OCI-LY7 (cell line): ENCODE data around the gene KIT. TPM values are rescaled to one million over a fixed set of nuclear protein-coding genes. Genes with fewer than 3 reads are reported as not detected.

Source experiments
- BruUV-seq: library from RNA; stranded (reverse); fragments of 400-500 nt; replicated peaks from 2 replicates; lab custom pipeline; 2021; lab: Mats Ljungman, UMichigan
- CTCF ChIA-PET: fragments of 300-600 bp; sonication (Branson Sonifier 250); formaldehyde crosslinking; loops from one replicate; lab custom pipeline; 2022; ENCODE audit warnings: antibody characterized with exemption; ENCODE audit not compliant: unreplicated experiment; lab: Charles Lee
- POLR2A ChIA-PET: fragments of 300-600 bp; sonication (Branson Sonifier 250); formaldehyde crosslinking; loops from one replicate; lab custom pipeline; 2022; ENCODE audit warnings: antibody characterized with exemption; lab: Charles Lee
- DNase-seq: peaks from one replicate; pipeline ENCODE4 v3.0.0-alpha.2; 2015; ENCODE audit warnings: low spot score
- H2AFZ ChIP-seq: fragments of 200-600 bp; sonication (generic), shearing (Covaris generic); 2 replicates; pipeline ENCODE4 v1.6.1; 2014; ENCODE audit warnings: mild to moderate bottlenecking, antibody characterized with exemption, low read length, moderate library complexity
- H3K27ac ChIP-seq: fragments of 200-600 bp; sonication (generic); 2 replicates; pipeline ENCODE4 v1.5.1; 2014; ENCODE audit warnings: mixed run types, low read depth, mild to moderate bottlenecking, moderate library complexity, low read length, inconsistent platforms; ENCODE audit not compliant: poor library complexity, severe bottlenecking
- H3K36me3 ChIP-seq: fragments of 200-600 bp; sonication (generic); 2 replicates; pipeline ENCODE4 v1.6.1; 2014; ENCODE audit warnings: mild to moderate bottlenecking, antibody characterized with exemption, low read length, moderate library complexity, mixed read lengths; ENCODE audit not compliant: insufficient read depth
- H3K4me1 ChIP-seq: fragments of 200-600 bp; sonication (generic); 2 replicates; pipeline ENCODE4 v1.5.1; 2014; ENCODE audit warnings: mild to moderate bottlenecking, low read length; ENCODE audit not compliant: insufficient read depth, poor library complexity, severe bottlenecking
- H3K4me2 ChIP-seq: fragments of 200-600 bp; sonication (generic); 2 replicates; pipeline ENCODE4 v1.6.1; 2014; ENCODE audit warnings: mild to moderate bottlenecking, low read length
- H3K4me3 ChIP-seq: fragments of 200-600 bp; sonication (generic); 2 replicates; pipeline ENCODE4 v1.5.1; 2014; ENCODE audit warnings: mild to moderate bottlenecking, low read depth, low read length; ENCODE audit not compliant: poor library complexity, severe bottlenecking
- H3K79me2 ChIP-seq: fragments of 200-600 bp; sonication (generic); 2 replicates; pipeline ENCODE4 v1.6.1; 2016; ENCODE audit warnings: low read depth, mild to moderate bottlenecking, low read length, moderate library complexity, mixed read lengths; ENCODE audit not compliant: insufficient read depth
- H3K9me2 ChIP-seq: fragments of 200-600 bp; sonication (generic); 2 replicates; pipeline ENCODE4 v1.6.1; 2016; ENCODE audit warnings: mild to moderate bottlenecking, low read length, mixed read lengths; ENCODE audit not compliant: insufficient read depth
- H3K9me3 ChIP-seq: fragments of 200-600 bp; sonication (generic); 2 replicates; pipeline ENCODE4 v1.6.1; 2014; ENCODE audit warnings: mild to moderate bottlenecking, mixed run types, low read length, mixed read lengths
- H4K20me1 ChIP-seq: fragments of 200-600 bp; sonication (generic); 2 replicates; pipeline ENCODE4 v1.6.1; 2014; ENCODE audit warnings: mild to moderate bottlenecking, antibody characterized with exemption, low read length, moderate library complexity, mixed read lengths; ENCODE audit not compliant: insufficient read depth
- CTCF ChIP-seq: fragments of 200-600 bp; sonication (generic); conservative IDR thresholded peaks from 2 replicates; pipeline ENCODE4 v1.5.1; 2014; ENCODE audit warnings: mild to moderate bottlenecking, antibody characterized with exemption, low read length, moderate library complexity, mixed read lengths
- EZH2phosphoT487 ChIP-seq: fragments of 200-600 bp; sonication (generic); IDR thresholded peaks from 2 replicates; pipeline ENCODE4 v1.6.1; 2018; ENCODE audit warnings: low read depth, borderline replicate concordance, mild to moderate bottlenecking, mixed run types, antibody characterized with exemption, low read length, moderate library complexity, mixed read lengths
- intact Hi-C: fragments of 100-400 bp; cut with micrococcal nuclease; formaldehyde crosslinking; loops from one replicate; pipeline ENCODE4 v1.10.0; 2022; ENCODE audit not compliant: unreplicated experiment
- total RNA-seq, 2 experiments: library from RNA; depleted of rRNA in 1 of 2; stranded (reverse); fragments of >200 nt in 1 of 2; shearing (Covaris generic) in 1 of 2; gene quantifications; 2 replicates each; pipeline ENCODE4 v1.2.3, GENCODE V29; 2014 to 2022

The KIT gene
- total RNA-seq, 2 experiments from 2014 or later, result not detected

GRCh38 chr4:54675721-54676461 lies 18.1 kb downstream of the KIT start:
- no peak overlapping the region for H3K27ac ChIP-seq
- no peak for DNase-seq
- BruUV-seq, result no TSS peak
- no peaks in the 10 kb centered on the region for H3K9me2 ChIP-seq
- H3K79me2 ChIP-seq, result no peaks in the 10 kb centered on the region
- no peaks in the 10 kb centered on the region for H4K20me1 ChIP-seq
- ChIA-PET CTCF (interaction anchor here (0.6 kb wide), 1 partner anchor 47 kb away, joined by 3 read pairs; no protein-coding TSS in a partner anchor), POLR2A (no interaction called here)
- no peak overlapping the region for H2AFZ ChIP-seq
- no peak overlapping the region for H3K4me3 ChIP-seq
- TF ChIP-seq EZH2phosphoT487 (no peak), CTCF (no peak)
- no peak overlapping the region for H3K4me2 ChIP-seq
- H3K9me3 ChIP-seq, result no peaks in the 10 kb centered on the region
- intact Hi-C loops, result no loop called here
- H3K4me1 ChIP-seq, result no peaks in the 10 kb centered on the region
- no peaks in the 10 kb centered on the region for H3K36me3 ChIP-seq

GRCh38 chr4:54676658-54677057 lies 18.9 kb downstream of the KIT start:
- Histone ChIP-seq H3K4me3 (no peak overlapping the region), H3K36me3 (no peaks in the 10 kb centered on the region), H3K9me3 (no peaks in the 10 kb centered on the region), H3K27ac (no peak overlapping the region), H3K4me1 (no peaks in the 10 kb centered on the region), H4K20me1 (no peaks in the 10 kb centered on the region), H2AFZ (no peak overlapping the region), H3K79me2 (no peaks in the 10 kb centered on the region), H3K4me2 (no peak overlapping the region), H3K9me2 (no peaks in the 10 kb centered on the region)
- CTCF ChIA-PET, result interaction anchor here (0.6 kb wide), 2 partner anchors 13 to 46 kb away, joined by 3 read pairs; no protein-coding TSS in a partner anchor
- no TSS peak for BruUV-seq
- no peak for DNase-seq
- TF ChIP-seq EZH2phosphoT487 (no peak), CTCF (no peak)
- POLR2A ChIA-PET, result no interaction called here
- intact Hi-C loops, result no loop called here

- no peak for TF ChIP-seq CTCF
- no peak for TF ChIP-seq EZH2phosphoT487
- no peaks in the 10 kb centered on the region for H3K4me1 ChIP-seq
- BruUV-seq, result no TSS peak
- H3K4me3 ChIP-seq, result no peak overlapping the region
- ChIA-PET CTCF (no interaction called here), POLR2A (no interaction called here)
- intact Hi-C loops, result no loop called here
- no peaks in the 10 kb centered on the region for H4K20me1 ChIP-seq
- no peak for DNase-seq
- H3K27ac ChIP-seq, result no peak overlapping the region
- no peak overlapping the region for H2AFZ ChIP-seq
- no peak overlapping the region for H3K4me2 ChIP-seq
- H3K9me3 ChIP-seq, result no peaks in the 10 kb centered on the region
- H3K79me2 ChIP-seq, result no peaks in the 10 kb centered on the region
- no peaks in the 10 kb centered on the region for H3K9me2 ChIP-seq
- H3K36me3 ChIP-seq, result no peaks in the 10 kb centered on the region
These were observed 19.7 kb downstream of the KIT start for GRCh38 chr4:54677416-54677815.
